H1 (cell line): ENCODE measurements around the gene SPAG16.

Experiments
- CREB1 ChIP-seq: IDR thresholded peaks from 2 replicates; pipeline ENCODE4 v1.6.1; 2012; ENCODE audit warnings: inconsistent platforms
- EP300 ChIP-seq, 2 experiments: IDR thresholded peaks; 1 replicate in 1 of 2; 2 replicates in 1 of 2; pipeline ENCODE4 v1.6.1; 2011 to 2012; ENCODE audit warnings: low read depth in 2 of 2, low read length in 2 of 2, mild to moderate bottlenecking in 2 of 2, borderline replicate concordance in 1 of 2, inconsistent platforms in 1 of 2, moderate library complexity in 1 of 2
- POLR2A ChIP-seq, 2 experiments: IDR thresholded peaks; 1 replicate in 1 of 2; 2 replicates in 1 of 2; pipeline ENCODE4 v1.6.1; 2011; ENCODE audit warnings: low read depth in 2 of 2, low read length in 2 of 2, mild to moderate bottlenecking in 2 of 2; ENCODE audit errors: control extremely low read depth in 1 of 2
- RAD21 ChIP-seq, 2 experiments: IDR thresholded peaks in 1 of 2; conservative IDR thresholded peaks in 1 of 2; 2 replicates each; pipeline ENCODE4 v1.6.1; 2011; ENCODE audit warnings: low read depth in 2 of 2, low read length in 2 of 2, improper control_type of control experiment in 1 of 2, inconsistent platforms in 1 of 2, mild to moderate bottlenecking in 1 of 2, moderate library complexity in 1 of 2
- TCF12 ChIP-seq: IDR thresholded peaks from 2 replicates; pipeline ENCODE4 v1.6.1; 2011; ENCODE audit warnings: low read depth, mild to moderate bottlenecking, low read length
- TF ChIP-seq, protein P1 (sequence below), 3 experiments: IDR thresholded peaks; 1 replicate in 2 of 3; 2 replicates in 1 of 3; pipeline versions ENCODE4 v1.5.1 to v1.6.1; 2011; ENCODE audit warnings: low read length in 3 of 3, mild to moderate bottlenecking in 3 of 3, inconsistent platforms in 2 of 3, low read depth in 1 of 3, moderate library complexity in 1 of 3; ENCODE audit not compliant: insufficient read depth in 1 of 3; ENCODE audit errors: control extremely low read depth in 1 of 3
- TF ChIP-seq, protein P2 (sequence below): IDR thresholded peaks from 2 replicates; pipeline ENCODE4 v1.6.1; 2011; ENCODE audit warnings: low read length, improper control_type of control experiment

DNA sequence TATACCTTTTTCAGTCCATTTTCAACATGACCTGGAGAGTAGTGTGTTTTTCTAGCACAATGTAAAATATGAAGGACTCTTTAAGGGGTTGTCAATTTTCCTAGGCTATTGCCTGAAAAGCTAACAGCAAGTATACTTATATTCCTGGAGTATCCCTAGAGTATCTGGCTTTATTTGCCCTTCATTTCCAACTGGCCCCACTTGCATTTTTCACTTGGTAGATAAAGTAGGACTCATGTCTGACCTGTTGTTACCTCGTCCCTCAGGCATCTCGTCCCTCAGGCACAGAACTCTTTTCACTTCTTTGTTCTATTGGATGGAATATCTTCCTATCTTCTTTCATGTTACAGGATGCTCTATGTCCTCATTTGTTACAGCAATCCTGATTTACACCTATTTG, 69.2 kb downstream of the SPAG16 start:
- TF ChIP-seq, protein P1, sequence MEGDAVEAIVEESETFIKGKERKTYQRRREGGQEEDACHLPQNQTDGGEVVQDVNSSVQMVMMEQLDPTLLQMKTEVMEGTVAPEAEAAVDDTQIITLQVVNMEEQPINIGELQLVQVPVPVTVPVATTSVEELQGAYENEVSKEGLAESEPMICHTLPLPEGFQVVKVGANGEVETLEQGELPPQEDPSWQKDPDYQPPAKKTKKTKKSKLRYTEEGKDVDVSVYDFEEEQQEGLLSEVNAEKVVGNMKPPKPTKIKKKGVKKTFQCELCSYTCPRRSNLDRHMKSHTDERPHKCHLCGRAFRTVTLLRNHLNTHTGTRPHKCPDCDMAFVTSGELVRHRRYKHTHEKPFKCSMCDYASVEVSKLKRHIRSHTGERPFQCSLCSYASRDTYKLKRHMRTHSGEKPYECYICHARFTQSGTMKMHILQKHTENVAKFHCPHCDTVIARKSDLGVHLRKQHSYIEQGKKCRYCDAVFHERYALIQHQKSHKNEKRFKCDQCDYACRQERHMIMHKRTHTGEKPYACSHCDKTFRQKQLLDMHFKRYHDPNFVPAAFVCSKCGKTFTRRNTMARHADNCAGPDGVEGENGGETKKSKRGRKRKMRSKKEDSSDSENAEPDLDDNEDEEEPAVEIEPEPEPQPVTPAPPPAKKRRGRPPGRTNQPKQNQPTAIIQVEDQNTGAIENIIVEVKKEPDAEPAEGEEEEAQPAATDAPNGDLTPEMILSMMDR (IDR thresholded peaks at IDR 0.05; ENCODE audit: control extremely low read depth in 1 of 3, insufficient read depth in 1 of 3, low read depth in 1 of 3, low read length in 3 of 3) = no peak
- TF ChIP-seq, protein P2, sequence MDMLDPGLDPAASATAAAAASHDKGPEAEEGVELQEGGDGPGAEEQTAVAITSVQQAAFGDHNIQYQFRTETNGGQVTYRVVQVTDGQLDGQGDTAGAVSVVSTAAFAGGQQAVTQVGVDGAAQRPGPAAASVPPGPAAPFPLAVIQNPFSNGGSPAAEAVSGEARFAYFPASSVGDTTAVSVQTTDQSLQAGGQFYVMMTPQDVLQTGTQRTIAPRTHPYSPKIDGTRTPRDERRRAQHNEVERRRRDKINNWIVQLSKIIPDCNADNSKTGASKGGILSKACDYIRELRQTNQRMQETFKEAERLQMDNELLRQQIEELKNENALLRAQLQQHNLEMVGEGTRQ = no peak
- TF ChIP-seq RAD21 (IDR thresholded peaks at IDR 0.05 in 1 of 2, conservative IDR thresholded peaks at IDR 0.05 in 1 of 2; ENCODE audit: low read depth in 2 of 2, low read length in 2 of 2) (no peak), POLR2A (IDR thresholded peaks at IDR 0.05; ENCODE audit: control extremely low read depth in 1 of 2, low read depth in 2 of 2, low read length in 2 of 2) (no peak), TCF12 (no peak), EP300 (IDR thresholded peaks at IDR 0.05; ENCODE audit: borderline replicate concordance in 1 of 2, low read depth in 2 of 2, low read length in 2 of 2) (no peak), CREB1 (no peak)
